Fibroblast of the conjunctiva (primary cell): Measurements from ENCODE around the gene SLC6A6.
"Not testable (repeated sequence)": the region's sequence is repeated elsewhere in the genome, so short reads cannot be mapped to it uniquely, and the experiment has no call there.

ENCODE experiments used
- DNase-seq: peaks from one replicate; pipeline ENCODE4 v3.0.0-alpha.2; 2010; ENCODE audit warnings: low read depth

SLC6A6 gene

DNA sequence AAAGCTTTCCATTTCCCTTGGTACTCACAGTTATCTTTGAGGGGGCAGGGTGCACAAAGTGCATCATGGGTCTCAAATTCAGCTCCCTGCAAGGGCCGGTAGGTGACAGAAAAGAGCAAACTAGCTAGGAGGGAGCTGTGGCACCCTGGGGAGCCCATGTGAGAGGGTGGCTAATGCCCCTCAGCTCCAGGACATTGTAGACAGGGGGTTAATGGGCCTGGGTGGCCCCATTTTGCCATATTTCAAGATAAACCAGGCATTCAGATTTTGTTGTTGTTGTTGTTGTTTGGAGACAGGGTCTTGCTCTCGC lies 3.7 kb upstream of the SLC6A6 start:
- DNase-seq = no peak

GRCh38 chr3:14401692-14402303 lies 608 bp upstream of the SLC6A6 start:
- no peak for DNase-seq

GRCh38 chr3:14403619-14404155 lies 1.3 kb downstream of the SLC6A6 start:
- no peak for DNase-seq

DNA sequence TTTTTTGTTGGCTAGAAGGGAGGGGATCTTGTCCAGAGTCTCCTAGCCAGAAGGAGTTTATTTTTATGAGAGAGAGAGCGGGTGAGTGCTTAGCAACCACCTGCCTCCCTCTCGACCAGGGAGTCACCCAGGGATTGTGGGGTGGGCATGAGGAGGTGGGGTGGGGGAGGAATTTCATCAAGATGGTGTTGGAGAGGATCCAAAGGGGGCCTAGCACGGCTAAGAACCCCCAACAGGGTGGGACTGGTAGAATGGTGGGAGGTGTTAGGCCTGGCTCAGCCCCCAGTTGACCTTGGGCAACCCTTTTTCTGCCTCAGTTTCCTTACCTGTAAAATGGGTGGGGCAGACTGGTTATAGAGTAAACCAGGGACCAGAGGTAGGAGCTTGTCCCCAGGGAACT lies 1.8 kb downstream of the SLC6A6 start:
- no peak for DNase-seq

- DNase-seq = no peak
These were observed 2.4 kb downstream of the SLC6A6 start for GRCh38 chr3:14404631-14405359.

DNA sequence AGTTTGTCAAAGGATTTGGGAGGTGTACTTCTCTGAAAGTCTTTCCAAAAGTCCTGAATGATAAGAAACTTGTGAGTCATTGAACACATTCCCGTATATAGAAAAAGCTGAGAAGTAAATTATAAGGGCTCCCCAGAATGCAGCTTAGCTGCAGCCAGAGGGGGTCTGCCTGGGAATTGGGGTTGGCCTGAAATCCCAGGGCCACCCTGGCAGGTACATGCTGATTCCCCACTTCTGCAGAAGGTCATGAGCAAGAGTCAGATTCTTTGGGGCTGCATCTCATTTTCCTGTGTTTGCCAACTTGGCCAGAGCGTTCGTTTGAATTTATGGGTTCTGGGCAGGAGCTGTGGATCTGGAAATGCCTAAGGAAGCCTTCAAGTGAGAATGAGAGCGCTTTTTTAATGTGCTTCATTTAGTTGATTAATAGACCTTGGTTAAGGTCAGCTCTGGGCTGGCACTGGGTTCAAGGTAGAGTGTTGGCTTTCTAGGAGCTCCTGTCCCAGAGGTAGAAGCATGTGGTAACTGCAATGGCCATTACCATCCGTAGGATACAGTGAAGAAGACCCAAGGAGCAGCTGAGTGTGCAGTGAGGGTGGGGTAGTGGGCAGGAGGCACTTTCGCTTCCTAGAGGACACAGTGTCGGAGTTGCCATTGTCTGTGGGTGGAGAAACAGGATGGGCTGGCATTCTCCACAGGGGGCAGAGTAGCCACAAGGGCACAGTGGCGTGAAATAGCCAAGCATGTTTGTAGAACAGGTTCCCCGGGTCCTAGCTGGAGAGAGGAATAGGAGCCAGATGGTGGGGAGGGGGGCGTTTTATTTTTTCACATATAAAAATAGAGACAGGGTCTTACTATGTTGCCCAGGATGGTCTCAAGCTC lies 3.2 kb downstream of the SLC6A6 start:
- no peak for DNase-seq

GRCh38 chr3:14406336-14406735 lies 3.9 kb downstream of the SLC6A6 start:
- no peak for DNase-seq

- no peak for DNase-seq
These were observed 4.4 kb downstream of the SLC6A6 start for GRCh38 chr3:14406766-14407165.

- DNase-seq = no peak
These were observed 4.8 kb downstream of the SLC6A6 start for GRCh38 chr3:14407203-14407602.

DNA sequence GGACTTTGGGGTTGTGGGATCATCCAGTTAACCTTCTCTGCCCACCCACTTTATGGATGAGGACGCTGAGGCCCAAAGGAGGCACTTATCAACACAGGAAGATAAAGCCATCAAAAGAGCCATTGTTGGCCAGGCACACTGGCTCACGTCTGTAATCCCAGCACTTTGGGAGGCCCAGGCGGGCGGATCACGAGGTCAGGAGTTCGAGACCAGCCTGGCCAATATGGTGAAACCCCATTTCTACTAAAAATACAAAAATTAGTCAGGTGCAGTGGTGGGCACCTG lies 7.3 kb downstream of the SLC6A6 start:
- not testable (repeated sequence) for DNase-seq

GRCh38 chr3:14410106-14410502 lies 7.7 kb downstream of the SLC6A6 start:
- DNase-seq = no peak

GRCh38 chr3:14410503-14411165 lies 8.2 kb downstream of the SLC6A6 start:
- peak; percentile 53 for DNase-seq

DNA sequence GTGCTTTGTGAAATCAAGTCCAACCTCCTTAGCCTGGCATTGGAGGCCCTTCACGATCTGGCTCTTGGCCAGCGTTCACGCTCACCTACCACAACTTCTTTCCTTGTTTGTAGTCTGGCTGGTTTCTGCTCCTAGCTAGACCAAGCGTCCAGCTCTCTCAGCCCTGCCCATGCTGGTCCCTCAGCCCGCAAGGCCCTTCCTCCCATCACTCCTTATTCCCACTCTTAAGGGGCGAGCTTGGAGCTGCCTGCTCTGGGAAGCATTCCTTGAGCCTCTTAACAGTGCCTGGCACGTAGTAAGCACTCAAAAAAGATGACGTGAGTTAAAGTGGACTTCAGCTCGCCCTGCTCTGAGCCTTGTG lies 8.7 kb downstream of the SLC6A6 start:
- no peak for DNase-seq

DNA sequence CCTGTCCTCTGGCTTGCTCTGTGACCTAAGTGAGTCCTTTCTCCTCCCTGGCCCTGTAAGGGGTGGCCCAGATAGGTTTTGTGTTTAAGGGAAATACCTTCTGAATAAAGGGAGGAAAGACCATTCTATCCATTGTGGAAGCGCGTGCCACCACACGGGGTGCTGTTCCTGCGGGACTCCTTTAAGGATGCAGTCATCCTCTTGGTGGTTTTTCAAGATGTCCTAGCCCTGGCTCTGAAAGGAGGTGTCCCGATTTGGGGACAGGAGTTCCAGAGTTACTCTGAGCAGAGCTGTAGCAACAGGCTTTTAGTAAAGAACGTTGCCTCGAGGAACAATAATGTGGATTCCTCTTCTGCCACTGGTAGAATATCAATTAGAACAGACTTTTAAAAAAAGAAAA lies 9.6 kb downstream of the SLC6A6 start:
- no peak for DNase-seq

- no peak for DNase-seq
These were observed 10.5 kb downstream of the SLC6A6 start for GRCh38 chr3:14412831-14413380.

GRCh38 chr3:14413381-14414071 lies 11.1 kb downstream of the SLC6A6 start:
- DNase-seq = no peak

DNA sequence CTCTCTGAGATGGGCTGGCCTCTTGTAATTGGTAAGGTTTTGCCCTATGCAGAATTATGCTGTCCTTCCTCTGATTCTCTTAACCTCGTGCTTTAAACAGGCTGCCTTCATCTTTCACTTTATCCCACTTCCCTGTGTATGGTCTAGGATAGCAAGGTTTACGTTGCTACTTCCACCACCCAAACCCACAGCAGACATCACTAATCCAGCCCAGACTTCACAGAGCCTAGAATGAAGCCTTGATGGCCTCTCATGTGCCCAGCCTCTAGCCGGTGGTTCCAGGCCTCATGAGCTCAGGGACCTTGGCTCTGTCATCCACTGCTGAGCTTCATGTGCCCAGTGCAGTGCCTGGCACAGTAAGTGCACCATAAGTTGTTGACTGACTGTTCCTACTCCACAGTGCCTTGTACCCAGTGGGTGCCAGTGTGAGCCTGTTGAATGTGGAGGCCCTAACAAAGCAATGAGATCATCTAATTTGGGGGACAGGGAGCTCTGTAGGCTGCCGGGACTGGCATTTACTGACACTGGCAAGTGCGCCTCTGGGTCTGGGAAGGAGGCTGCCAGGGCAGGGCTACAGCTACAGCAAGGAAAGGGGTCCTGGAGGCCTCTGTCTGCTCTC lies 12.5 kb downstream of the SLC6A6 start:
- DNase-seq = no peak

DNA sequence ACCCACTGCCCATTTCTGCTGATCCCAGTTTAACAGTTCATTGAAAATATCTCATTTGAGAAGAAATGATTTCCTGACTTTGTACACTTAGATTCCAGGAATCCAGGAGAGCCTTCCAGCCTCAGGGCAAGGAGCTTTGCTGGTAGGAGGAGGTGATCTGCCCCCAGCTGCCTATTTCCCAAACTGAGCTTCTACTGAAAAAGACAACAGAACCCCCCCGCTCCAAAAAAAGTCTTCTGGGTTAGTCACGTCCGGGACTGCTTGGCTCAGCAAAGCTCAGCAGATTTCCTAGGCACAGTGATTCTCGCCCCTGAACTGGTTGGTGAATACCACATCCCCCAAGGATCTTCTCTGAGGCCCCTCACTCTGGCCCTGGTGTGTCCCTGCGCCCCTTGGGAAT lies 13.1 kb downstream of the SLC6A6 start:
- DNase-seq = no peak

DNA sequence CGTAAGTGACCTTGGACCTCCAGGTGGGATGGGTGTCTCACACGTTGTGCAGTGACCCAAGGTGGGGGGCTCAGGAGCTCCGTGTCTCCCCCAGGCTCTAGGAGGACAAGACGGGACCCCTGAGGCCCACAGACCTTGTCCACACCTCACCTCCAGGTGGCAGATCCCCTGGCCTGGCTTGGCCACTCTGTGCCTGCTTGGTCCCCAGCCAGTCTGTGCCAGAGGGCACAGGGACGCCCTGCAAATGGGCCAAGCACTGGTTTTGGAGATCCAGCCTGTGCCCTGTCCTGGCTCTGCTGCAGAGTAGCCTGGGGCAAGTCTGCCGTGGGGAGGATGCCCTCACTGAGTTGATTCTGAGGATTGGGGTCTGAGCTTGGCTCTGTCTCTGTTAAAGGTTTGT lies 14.0 kb downstream of the SLC6A6 start:
- DNase-seq = no peak

DNA sequence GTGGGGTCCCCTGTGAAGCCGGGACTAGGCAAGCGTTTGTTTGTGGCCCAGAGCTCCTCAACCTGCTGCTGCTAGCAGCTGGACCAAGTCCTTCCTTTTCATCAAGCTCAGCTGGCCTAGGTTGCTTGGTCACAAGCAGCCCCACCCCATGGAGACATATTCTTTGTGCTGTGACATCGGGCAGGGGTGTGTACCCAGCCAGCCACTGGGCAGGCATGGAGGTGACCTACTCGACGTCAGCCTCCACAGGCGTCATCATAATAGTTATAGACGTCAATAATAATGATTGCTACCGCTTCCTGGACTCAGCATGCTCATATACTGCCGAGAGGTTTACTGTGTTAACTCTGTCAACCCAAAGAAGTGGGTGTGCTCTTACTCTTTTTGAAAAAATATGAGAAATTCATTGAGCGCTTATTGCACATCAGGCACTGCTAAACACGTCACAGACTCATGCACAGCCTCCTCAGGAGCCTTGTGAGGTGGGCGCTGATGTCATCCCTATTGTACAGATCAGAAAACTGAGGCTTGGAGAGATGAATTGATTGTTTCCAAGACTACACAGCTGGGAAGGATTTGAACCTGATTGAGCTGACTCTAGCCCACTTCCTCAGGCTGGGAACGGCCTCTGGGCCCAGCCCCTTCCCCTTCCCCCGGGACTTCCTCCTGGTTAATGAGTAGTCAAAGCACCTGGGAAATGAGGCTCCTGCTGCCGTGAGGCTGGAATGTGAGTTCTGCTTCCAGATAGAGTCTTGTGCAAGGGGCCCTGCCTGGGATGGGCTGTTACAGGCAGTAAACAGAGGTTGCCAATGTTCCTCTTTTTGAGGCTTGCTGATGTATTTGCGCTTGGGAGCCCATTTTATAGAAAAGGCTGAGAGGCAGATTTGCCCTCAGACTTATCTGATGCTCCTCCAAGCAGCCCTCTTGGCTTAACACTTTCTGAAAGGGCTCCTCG lies 16.2 kb downstream of the SLC6A6 start:
- DNase-seq = no peak
